Thyroid gland (tissue), 4 donors: ENCODE measurements around the gene GMFB.

Experiments used
- POLR2A ChIP-seq, 2 donors: fragments of 450-650 bp; IDR thresholded peaks; one replicate each; pipeline ENCODE4 v1.6.1; 2017; ENCODE audit warnings: antibody characterized with exemption in 2 of 2, mild to moderate bottlenecking in 2 of 2, moderate library complexity in 1 of 2
- TF ChIP-seq, protein P1 (sequence below), 6 experiments: fragments of 200-600 bp in 3 of 6; fragments of 450-650 bp in 3 of 6; sonication (generic) in 3 of 6; IDR thresholded peaks; one replicate each; pipeline ENCODE4 v1.5.1; 2016 to 2019; ENCODE audit warnings: antibody characterized with exemption in 6 of 6, mild to moderate bottlenecking in 2 of 6, inconsistent platforms in 1 of 6, moderate library complexity in 1 of 6

DNA sequence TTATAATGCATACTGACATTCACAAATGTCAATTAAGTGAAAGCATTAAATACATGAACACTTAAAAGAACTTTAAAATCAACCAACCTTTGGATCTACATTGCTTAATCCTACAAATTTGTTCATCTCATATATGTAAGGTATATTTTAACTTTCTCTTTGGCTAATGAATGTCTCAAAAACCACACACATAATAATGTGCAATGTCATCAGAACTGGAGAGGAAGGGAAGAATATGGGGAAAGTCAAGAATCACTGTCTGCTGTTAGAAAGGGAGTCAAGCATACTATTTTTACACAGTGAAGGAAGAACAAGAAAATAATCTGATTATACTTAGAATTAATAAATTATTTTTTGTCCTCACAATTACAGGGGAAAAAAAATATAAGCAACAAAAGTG is 4.9 kb downstream of the GMFB start:
- TF ChIP-seq POLR2A (IDR thresholded peaks at IDR 0.05) = no peak
- TF ChIP-seq, protein P1, sequence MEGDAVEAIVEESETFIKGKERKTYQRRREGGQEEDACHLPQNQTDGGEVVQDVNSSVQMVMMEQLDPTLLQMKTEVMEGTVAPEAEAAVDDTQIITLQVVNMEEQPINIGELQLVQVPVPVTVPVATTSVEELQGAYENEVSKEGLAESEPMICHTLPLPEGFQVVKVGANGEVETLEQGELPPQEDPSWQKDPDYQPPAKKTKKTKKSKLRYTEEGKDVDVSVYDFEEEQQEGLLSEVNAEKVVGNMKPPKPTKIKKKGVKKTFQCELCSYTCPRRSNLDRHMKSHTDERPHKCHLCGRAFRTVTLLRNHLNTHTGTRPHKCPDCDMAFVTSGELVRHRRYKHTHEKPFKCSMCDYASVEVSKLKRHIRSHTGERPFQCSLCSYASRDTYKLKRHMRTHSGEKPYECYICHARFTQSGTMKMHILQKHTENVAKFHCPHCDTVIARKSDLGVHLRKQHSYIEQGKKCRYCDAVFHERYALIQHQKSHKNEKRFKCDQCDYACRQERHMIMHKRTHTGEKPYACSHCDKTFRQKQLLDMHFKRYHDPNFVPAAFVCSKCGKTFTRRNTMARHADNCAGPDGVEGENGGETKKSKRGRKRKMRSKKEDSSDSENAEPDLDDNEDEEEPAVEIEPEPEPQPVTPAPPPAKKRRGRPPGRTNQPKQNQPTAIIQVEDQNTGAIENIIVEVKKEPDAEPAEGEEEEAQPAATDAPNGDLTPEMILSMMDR (IDR thresholded peaks at IDR 0.05) = no peak
